CD4-positive, alpha-beta T cell treated with Interleukin-17A for 1 hour (primary cell): ENCODE results near the gene DDX56.
"Not testable (repeated sequence)": the region's sequence is repeated elsewhere in the genome, so short reads cannot be mapped to it uniquely, and the experiment has no call there.

Experiments used
- DNase-seq: peaks from one replicate; pipeline ENCODE4 v3.0.0-alpha.2; 2020

DDX56 gene

DNA sequence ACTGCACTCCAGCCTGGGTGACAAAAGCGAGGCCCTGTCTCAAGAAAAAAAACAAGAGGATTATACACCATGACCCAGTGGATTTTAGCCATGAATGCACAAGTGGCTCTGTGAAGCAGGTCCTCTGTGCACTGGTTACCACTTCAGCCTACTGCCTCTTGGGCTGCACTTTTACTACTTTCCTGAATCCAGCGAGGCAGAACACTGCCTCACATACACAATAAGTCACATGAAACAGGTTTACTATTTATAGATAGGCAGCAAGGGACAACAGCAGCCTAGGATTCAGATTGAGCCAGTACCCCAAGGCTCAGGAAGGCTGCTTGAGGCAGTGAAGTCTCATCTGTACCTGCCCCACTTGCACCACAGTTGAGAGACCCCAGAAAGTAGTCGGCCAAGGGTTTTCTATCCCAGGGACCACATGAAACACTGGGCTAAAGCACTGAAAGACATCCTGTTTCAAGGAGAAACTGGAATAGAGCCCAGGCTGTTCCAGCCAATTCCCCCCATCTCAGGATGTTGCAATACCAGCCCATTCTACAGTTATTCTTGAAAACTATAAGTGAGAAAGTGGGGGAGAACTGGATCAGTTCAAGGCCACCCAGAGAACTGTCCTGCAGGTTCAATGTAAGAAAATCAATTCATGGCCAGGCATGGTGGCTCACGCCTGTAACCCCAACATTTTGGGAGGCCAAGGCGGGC lies 22.4 kb upstream of the DDX56 start:
- no peak for DNase-seq

DNA sequence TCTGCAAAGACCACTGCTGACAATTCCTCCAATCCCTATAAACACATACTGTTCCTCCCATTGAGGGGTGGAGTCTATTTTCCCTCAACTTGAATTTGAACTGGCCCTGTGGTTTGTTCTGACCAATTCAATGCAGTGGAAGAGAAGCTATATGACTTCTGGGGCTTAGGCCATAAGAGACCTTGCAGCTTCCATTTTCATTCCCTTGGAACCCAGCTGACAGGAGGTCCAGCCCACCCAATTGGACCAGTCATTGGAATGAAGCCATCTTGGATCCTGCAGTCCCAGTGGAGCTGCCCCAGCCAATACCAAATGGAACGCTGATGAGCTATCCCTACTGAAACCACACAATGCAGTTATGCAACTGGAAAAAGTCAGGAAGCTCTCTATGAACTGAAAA lies 17.2 kb upstream of the DDX56 start:
- DNase-seq: no peak

DNA sequence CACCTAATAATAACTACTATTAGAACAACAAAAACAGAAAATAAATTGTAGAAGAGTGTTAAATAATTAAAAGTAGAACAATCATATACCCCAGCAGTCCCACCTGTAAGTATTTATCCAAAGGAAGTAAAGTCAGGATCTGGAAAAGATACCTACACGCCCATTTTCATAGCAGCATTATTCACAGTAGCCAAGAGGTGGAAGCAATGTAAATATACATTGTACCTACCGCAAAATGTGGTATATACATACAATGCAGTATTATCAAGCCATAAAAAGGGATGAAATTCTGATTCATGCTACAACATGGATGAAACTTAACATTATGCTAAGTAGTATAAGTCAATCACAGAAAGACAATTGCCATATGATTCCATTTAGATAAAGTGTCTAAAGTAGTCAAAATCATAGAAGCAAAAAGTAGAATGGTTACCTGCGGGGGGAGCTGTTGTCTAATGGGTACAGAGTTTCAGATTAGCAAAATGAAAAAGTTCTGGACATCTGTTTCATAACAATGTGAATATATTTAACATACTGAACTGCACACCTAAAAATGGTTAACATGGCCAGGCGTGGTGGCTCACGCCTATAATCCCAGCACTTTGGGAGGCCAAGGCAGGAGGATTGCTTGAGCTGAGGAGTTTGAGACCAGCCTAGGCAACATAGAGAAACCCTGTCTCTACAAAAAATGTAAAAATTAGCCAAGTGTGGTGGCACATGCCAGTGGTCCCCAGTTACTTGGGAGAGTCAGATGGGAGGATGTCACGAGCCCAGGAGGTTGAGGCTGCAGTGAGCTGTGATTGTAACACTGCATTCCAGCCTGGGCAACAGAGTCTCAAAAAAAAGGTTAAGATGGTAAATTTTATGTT lies 14.4 kb upstream of the DDX56 start:
- DNase-seq: peak; percentile 82

DNA sequence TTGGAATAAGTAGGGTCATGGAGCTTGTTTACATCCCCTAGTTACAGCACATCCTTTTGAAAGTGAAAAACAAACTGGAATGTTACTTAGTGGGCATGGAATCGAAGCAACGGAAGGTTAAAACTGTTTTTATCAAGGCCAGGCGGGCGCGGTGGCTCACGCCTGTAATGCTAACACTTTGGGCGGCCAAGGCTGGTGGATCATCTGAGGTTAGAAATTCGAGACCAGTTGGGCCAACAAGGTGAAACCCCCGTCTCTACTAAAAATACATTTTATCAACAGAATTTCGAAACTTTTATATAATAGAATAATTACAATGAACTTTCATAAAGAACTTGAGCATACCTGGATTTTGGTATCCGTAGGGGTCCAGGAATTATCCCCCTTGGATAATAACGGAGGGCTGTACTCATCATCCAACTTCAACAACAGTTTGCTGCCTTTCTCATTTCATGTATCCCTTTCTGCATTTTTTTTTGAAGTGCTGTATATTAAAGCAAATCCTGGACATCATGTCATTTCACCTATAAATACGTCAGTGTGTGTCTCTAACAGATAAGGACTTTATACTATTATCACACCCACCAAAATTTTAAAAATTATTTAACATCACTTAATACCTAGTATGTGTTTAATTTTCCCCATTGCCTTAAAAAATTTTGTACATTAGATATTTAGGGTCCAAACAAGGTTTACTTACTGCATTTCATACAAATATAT lies 9.6 kb upstream of the DDX56 start:
- no peak for DNase-seq

DNA sequence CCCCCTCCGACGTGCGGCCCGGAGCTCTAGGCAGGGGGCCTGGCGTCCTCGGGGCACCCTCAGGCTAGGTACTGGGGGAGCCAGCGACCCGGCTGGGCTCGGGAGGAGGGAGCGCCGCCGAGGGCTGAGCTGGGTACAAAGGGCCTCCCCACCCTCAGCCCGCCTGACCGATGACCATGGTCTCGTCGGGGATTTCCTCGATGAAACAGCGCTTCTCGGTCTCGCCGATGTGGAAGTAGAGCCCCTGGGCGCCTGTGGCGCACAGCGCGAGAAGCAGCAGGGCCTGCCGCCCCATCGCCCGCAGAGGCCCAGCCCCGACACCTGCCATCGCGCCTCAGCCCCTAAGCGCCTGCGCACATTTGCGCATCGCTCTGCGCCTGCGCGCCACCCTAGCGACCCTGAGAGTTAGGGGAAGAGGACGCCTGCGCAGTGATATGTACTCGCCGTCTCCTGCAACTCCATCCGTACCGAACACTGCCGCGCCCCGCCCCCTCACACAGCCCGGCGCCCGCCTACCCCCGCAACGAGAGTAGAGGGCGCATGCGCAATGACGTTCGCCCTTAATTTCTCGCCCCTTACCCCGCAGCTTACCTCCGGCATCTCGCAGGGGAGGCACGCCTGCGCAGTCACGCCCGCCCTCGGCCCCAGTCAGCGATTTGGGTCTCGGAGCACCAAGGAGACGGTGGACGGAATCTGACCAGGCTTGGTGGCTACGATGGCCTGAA lies 8.3 kb upstream of the DDX56 start, which contains the start of gene TMED4:
Gene TMED4, minus strand, starts transcription at position 353 of the 725 bp plus-strand sequence. Its CDS starts 25 bp downstream, at position 328.
- peak; percentile 100 for DNase-seq

DNA sequence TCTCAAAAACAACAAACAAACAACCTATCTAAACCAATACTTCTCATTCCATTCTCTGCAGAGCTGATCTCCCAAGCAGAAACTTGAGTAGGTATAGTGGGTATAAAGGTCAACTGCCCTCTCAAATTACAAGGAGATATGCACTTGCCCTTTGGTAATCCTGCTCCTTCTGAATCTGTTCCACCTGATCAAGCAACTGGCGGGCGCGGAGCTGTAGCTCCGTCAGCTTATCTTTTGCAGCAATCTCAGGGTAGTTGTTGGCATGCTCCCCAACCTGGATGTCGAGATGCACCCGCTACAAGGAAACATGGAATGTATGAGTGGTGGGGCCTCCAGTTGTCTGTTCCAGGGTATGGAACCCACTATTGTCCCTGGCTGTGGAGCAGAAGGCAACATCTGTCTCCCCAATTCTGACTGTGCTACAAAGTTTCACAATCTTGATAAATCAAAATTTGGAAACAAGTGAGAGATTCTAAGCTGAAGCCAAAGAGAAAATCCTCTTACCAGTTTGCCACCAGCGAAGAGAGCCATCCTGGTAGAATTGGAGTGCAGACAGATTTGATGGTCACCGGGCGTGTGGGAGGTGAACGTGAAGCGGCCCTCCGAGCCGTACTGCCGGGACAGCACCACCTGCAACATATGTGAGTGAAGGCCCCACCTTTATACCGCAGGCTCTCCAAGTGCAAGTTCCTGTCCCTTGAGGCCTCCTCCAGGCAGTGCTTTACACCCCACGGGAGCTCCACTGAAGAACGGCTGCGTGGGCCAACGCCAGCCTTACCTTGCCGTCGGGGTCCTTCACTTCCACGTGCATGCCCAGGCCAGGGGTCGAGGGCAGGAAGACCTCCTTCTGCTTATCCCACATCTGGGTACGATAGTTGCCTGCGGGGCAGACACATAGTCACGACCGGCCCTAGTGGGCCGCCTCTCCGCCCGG lies 7.5 kb upstream of the DDX56 start:
- peak; percentile 66 for DNase-seq

DNA sequence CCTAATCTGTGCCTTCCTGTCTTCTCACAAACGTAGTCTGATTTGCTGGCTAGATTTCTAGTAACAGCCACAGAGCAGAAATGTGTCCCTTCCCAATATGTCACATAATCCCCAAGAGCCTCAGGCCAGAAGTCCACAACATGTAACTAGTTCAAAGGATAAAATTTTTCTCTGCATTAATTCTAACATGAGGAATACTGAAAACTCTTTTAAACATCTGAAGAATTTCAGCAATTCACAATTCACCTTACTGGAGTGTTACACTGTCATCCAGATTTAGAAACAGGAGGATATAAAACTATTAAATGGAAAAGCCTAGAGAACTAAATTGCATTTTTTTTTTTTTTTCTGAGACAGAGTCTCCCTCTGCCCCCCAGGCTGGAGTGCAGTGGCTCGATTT lies 2.5 kb upstream of the DDX56 start:
- DNase-seq: no peak

DNA sequence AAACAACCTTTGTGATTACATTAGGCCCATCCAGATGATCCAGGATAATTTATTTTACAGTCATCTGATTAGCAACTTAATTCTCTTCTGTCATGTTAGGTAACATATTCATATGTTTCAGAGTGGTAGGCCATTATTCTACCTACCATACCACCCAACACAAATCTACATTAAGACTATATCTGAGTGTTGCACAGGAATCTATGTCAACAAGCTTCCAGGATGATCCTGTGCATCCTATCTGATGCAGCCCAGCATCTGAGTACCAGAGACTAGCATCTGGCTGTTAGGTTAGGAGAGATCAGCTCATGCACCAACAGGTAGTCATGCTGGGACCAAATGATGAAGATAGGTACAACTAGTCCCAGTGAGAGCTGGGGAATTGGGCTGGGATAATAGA lies 1.3 kb upstream of the DDX56 start:
- no peak for DNase-seq

DNA sequence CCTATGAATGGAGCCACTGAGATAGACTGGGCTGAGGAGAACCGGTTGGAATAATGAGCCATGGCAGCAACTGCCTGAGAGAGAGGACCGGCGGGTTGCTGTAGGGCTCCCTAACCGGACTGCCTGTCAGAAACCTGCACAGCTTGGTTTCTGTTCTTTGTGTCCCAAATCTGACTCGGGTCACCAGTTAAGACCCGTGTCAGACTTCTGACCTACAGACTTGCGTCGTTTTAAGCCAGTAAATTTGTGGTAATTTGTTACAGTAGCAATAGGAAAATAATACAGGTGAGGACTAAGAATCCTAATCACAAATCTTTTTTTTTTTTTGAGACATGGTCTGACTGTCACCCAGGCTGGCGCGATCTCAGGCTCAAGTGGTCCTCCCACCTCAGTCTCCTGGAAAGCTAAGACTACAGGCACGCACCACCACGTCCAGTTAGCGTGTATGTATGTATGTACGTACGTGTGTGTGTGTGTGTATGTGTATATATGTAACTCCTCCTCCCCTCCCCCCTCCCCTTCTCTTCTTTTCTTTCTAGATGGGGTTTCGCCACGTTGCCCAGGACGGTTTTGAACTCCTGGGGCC lies 672 bp upstream of the DDX56 start:
- no peak for DNase-seq

DNA sequence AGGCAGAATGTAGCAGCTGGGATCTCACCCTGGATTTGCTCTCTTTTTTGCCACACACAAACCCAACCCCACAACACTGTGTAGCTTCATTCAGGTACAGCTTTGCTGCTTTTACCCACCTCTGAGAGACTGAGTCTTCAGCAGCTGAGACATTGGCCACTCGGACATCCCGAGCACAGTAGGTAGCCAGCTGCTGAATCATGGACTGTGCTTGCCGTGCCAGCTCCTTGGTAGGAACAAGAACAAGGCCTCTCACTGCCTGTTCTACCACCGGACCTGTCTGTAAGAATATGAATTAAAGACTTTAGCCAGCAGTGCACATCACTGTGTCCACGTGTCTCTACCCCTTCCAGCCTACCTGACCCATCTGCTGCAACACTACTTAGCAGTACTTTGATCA lies 937 bp downstream of the DDX56 start:
- no peak for DNase-seq

DNA sequence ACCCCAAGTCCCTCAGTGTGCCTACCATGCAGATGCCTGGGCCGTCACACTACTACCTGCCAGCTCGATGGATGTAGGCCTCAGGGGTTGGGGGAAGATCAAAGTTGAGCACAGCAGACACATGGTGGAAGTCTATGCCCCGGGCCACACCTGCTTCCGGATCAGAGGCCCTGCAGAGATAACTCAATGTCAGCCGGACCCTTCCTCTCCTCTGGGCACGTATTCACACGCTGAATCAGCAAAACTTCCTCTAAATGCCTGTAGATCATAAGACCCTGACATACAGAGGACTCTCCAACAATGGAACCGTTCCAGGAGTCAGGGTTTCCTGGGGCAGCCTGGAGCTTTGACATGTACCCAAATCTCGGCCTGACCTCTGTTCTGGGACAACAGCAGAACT lies 3.7 kb downstream of the DDX56 start:
- no peak for DNase-seq

DNA sequence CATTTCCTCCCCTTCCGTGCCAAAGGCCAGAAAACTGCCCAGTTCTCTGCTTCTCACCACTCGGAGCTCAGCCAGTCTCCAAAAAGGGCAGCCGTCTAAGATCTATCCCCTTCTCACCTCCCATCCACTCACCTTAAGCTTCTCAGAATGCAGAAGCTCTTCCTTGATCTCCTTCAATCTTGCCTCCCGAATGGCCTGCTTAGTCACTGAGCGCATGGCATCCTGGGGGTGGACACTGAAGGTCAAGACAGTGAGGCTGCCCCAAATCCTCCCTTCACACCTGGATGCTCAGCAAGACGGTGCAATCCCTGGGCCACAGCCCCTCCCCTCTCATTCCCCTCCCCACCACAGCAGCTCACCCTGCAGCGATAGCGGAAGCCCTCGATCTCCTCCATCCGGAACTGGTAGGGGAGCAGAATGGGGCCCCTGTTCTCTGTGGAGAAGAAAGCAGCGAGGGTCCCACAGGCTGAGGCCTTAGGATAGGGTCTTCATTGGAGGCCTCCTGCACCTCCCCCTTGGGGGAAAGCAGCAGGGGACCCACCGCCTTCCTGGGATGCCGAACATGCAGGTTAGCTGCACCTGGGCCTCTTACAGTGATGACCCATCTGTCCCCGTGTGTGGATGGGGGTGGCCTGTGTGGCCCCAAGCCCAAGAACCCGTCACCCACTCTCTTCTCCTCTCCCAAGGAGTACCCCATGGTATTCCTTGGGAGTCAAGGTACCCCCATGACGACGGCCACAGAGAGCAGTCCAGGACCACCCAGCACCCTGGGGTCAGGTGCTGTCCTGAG lies 4.7 kb downstream of the DDX56 start:
- DNase-seq: no peak

DNA sequence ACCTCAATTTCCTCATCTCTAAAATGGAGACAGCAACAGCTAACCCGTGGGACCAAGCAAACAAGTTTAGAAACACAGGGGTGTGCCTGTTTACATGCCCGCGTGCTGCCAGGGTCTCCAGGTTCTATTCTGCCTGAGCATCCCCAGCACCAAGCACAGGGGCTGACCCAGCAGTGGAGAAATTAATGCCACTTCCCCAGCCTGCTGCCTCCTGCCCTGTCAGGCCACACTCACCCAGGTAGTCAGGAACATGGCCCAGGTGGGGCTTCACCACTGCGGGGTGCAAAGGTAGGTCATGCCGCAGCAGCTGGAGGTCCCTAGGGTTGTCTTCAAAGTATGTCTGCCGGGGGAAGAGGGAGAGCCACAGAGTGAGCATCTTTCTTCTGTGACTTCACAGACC lies 5.8 kb downstream of the DDX56 start:
- no peak for DNase-seq

DNA sequence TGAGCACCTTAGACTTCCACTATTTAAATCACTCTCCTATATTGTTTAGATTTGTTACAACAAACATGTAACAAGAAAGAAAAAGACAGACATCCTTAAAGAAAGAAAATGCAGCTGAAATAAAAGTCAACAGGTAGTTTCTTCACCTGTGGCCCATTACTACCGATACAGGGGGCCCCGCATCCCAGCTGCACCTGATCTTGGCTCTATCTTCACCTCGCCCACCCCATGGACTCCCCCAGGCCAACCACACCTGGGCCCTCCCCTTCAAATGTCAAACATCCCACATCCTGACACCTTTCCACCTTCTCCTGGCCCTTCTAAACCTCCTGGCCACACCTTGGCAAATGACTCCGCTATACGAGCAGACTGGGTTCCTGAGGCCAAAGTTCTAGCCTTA lies 7.0 kb downstream of the DDX56 start:
- DNase-seq: no peak

DNA sequence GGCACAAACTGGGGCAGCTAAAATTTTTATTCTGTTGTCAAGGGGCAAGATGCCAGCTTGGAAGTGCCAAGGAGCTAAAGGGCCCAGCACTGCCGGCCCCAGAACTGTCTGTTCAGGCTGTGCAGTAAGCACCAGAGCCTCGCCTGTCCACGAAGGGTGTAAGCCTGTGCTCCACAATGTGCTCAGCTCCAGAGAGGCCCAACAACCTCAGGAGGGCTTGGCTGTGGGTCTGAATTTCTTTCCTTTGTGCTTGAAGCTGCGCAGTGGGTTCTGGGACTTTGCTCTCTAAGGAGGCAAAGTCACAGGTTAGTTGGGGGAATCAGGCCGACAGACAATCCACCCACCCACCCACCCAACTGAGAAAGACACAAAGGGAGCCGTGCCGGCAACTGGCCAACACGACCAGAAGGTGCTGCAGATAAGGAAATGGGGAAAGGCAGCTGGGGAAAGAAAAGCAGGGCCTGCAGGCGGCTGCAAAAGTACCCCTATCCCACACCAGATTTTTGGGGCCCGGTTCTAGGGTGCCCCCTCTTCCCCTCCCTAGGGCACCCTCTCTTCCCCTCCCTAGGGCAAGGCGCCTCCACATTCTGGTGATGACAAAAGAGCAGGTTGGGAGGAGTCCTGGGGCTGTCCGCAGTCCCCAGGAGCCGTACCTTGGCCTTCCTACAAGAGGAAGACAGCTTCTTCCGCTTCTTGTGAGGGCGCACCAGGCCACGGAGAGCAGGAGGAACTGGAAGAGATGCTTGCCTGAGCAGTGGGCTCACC lies 7.7 kb downstream of the DDX56 start:
- DNase-seq: no peak

DNA sequence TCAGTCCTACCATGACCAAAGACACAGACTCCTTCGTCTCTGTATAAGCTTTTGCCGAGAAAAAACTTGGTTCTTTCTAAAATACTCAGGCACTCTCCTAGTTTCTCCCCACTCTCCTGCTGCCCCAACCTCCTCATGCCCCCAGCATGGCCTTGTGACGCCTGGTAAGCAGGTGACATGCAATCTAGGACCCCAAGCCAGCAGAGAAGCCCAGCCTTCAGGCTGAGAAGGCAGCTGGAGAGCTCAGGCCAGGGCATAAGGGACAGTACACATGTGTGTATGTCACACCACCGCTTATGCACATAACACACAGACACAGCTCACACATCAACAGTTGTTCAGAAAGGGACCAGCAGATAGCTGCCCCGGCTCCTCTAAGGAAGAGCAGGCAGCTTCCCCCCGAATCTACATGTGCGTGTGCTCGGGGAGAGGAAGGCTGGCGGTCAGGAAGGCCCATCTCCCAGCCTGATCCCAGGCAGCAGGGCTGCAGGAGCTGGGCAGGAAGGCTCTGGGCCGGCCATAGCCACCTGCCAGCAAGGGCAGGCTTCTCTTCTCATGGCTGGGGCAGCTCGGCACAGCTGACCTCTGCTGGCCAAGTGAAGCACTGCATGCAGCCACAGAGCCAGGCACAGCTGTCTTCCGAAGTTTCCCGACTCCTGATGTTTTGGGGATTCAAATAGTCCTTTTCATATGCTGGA lies 8.5 kb downstream of the DDX56 start:
- peak; percentile 68 for DNase-seq

DNA sequence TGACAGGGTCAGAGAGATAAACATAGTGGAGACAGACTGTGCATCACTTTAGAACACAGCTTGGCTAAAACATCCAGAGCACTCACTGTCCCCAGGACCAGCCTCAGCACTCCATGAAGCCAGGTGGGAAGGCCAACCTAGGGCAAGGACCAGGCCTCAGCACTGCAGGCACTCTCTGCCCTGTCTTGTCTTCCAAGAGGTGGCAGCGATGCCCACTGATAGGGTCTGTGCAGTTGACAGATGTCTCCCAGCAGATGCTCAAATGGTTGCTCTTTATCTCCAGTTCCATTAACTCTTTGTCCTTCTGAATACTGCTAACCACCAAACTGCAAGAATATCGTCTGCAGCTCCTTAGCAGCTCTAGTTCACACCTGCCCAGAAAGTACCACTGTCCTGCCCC lies 9.1 kb downstream of the DDX56 start:
- no peak for DNase-seq

DNA sequence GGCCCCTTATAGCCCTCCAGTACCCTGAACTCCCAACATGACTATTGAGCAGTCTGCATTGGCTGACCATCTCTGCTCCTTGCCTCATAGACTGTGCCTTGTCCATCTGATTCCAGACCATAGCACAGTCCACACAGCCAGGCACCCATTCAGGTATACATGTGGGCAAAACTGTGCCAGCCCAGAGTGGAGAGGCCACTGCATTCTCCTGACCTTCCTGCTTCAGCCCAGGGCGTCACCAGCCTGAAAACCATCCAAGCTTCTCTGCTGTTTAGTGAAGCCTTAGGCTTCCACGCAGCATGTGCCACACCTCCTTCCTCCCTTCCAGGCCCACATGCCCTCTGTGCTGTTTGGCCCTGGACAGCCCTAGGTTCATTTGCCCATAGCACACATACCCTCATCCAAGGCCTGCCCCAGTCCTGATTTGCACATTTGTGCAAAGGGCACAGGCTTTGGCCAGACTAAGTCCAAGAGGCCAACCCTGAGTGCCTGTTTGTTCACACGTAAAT lies 10.5 kb downstream of the DDX56 start:
- no peak for DNase-seq

DNA sequence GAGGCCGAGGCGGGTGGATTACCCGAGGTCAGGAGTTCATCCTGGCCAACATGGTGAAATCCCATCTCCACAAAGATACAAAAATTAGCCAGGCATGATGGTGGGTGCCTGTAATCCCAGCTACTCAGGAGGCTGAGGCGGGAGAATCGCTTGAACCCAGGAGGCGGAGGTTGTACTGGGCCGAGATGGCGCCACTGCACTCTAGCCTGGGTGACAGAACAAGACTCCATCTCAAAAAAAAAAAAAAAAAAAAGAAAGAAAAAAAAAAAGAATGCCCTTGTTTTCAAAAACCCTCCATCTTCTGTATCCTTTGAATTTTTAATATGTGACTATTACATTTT lies 11.1 kb downstream of the DDX56 start:
- DNase-seq: not testable (repeated sequence)
